ENCODE data around the gene SAMD9L.

SAMD9L gene

GRCh38 chr7:93148144-93148543 lies at the start of gene SAMD9L:
SAMD9L (minus strand) TSS chr7:93148385; CDS start chr7:93135971, 12,414 bp downstream.
- peak; percentile 69 for DNase-seq

GRCh38 chr7:93196336-93196735 lies 48.2 kb upstream of the SAMD9L start:
- DNase-seq = peak; percentile 61

- DNase-seq = no peak
Measured at GRCh38 chr7:93194386-93194785, 46.2 kb upstream of the SAMD9L start.

DNA sequence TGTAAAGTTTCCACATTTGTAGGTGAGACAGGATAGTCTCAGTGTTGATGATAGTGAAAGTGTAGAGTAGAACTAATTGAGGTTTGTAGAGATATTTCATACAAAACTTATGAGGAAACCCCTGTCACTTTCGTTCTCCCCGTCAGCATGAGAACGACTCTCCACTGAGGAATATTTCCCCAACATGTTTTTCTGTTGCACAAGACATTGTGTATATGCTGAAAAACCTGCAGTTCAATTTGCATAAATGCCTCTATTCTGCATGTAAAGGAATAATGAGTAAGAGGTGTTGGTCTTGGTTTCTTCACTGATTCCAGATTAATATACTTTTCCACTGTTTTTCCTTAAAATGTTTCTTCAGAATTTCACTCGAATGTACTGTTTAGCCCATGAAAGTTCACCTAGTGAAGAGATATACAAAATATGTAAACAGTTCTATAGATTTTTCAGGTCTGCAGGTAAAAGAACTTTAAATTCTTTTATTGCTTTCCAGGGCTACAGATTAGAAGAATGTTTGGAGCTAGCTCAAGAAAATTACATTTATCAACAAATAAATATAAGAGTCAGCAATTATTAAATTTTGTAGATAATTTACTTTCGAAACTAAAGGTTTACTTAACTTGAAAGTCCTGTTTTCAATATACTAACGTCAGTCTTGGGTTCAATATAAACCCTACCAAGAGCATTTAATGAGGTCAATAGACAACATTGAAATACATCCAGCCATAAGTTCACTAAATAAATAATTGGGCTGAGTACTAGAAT lies 40.9 kb upstream of the SAMD9L start:
- no peak for DNase-seq

DNA sequence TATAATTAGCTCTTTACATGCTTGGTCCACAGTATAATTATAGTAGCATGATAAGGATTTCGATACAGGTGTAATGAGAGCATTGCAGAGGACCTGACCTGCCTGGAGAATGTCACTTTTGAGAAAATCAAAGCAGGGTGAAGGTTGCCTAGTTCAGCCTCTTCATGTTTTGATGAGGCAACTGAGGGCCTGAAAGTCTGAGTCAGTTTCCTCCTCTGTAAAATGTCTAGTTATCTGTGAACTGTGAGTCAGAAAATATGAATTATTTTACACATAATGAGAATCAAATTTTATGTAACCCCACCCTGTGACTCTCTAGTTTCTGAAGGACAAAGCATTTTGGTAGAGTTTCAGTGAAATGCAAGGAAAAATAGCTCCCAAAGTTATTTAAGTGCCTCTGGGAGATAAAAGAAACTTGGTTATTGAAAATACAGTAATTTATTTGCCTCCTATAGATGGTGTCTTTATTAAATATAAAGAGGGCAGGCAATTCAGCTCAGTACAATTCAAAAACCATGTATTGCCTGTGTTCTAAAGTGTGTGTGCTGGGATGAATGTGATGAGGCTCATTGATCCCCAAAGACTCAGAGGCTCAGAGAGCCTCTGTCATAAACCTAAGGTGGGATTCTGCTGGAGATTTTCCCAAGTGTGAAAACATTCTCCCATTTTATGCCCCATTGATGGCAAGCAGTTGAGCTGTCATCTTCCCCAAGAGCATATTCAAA lies 37.3 kb upstream of the SAMD9L start:
- DNase-seq = no peak

DNA sequence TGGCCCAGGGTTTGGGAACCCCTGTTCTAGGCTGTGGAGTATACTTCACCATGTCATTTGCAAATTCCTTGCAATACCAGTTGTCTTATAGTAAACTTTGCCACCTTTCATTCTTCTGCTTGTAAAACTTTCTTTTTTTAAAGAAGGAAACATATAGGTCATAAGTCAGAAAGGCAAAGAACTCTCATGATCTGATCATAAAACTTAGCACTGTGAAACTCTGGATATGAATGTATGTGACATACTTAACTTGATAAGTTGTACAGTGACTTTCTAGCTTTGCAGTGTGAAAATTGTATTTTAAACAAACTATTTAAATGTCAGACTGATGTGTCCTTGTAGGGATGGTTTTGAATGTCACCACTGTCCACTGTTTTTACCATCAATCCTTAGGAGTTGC lies 31.0 kb upstream of the SAMD9L start:
- DNase-seq = no peak

DNA sequence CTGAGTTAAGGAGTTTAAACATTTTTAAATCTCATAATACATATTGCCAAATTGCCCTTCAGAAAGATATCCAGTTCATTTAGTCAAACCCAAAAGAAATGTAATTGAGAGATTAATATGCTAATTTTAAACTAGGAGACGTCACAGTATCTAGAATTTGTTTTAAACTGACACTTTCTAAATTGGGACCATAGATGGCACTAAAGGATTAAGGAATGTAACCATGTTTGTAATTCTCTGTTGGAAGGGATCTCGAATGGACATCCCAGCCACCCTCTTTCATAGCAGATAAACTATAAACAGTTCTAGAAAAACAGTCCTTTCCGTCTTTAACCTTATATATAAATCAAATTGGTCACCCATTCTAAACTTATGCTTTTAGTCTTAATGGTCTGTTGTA lies 30.0 kb upstream of the SAMD9L start:
- DNase-seq = no peak

DNA sequence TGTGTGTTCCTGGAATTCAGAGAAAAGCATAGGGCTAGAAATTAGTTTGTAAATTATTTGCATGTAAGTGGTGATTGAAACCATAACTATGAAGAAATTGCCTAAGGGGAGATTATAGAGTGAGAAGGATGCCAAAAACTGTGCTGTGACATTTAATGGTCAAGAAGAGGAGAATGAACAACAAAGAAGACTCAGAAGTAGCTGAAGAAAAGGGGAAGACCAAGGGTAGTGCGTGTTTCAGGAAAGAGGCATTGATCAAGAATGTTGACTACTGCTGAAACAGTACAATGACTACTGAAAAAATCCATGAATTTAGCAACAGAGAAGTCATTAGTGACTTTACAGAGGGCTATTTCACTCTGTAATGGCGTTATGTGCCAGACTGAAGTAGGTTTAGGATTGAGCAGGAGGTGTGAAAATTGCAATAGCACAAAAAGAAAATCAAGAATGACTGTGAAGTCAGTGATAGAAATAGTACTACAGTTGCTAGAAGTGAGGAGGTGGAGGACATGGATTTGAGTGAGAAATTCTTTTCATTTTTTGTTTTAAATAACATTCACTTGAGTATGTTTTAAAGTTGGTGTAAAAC lies 28.9 kb upstream of the SAMD9L start:
- DNase-seq = no peak

DNA sequence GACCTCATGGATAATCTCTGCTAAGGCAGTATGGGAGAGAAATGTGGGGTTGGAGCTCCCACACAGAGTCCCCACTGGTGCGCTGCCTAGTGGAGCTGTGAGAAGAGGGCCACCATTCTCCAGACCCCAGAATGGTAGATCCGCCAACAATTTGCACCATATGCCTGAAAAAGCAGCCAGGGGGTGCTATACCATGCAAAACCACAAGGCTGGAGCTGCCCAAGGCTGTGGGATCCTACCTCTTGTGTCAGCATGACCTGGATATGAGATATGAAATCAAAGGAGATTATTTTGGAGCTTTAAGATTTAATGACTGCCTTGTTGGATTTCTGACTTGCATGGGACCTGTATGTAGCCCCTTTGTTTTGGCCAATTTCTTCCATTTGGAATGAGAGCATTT lies 27.0 kb upstream of the SAMD9L start:
- DNase-seq = no peak

- no peak for DNase-seq
Measured at GRCh38 chr7:93172683-93173082, 24.5 kb upstream of the SAMD9L start.

- no peak for DNase-seq
Measured at GRCh38 chr7:93171606-93172226, 23.5 kb upstream of the SAMD9L start.

DNA sequence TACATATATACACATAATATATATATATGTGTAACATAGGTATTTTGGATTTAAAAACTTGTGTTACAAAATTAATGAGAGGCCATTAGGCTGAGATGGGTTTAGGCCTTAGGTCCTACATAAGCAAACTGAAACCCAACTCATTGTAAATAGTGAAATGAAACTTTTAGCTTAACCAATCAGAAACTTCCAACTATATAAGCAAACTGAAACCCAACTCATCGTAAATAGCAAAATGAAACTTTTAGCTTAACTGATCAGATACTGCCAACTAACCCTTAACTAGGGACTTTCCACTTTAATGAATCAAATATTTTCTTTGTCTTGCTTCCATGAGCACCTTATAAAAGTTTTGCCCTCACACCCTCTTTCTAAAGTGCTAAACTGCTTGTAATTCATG lies 17.3 kb upstream of the SAMD9L start:
- DNase-seq = peak; percentile 78

DNA sequence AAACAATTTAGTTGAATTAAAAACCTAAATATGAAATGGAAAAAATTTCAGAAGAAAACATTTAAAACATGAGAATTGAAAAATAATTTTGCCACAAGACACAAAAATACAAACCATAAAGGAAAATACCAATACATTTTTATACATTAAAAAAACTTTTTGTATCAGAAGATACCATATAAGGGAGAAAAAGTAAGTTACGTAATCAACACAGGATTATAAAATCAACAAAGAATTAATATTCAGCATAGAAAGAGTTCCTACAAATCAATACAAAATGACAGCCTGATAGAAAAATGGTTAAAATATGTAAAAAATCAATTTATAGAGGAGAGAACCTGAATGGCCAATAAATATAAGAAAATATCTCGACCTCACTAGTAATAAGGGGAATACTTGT lies 16.6 kb upstream of the SAMD9L start:
- no peak for DNase-seq

GRCh38 chr7:93161181-93161762 lies 13.1 kb upstream of the SAMD9L start:
- DNase-seq = no peak

DNA sequence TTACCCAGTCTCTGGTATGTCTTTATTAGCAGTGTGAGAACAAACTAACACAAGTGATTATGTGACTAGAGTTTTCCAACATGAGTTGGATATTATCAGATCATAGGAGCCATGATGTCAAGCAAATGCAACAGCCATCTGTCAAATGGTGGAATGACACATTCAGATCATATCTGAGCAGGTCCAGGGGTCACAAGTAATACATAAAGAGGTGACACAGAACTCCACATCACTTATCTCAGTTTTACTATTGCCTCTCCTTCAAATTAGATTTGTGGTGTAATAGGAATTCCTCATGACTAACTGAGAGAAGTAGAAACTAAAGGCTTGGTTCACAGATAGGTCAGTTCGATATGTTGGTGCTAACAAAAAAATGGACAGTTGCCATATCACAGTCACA lies 12.2 kb upstream of the SAMD9L start:
- no peak for DNase-seq

DNA sequence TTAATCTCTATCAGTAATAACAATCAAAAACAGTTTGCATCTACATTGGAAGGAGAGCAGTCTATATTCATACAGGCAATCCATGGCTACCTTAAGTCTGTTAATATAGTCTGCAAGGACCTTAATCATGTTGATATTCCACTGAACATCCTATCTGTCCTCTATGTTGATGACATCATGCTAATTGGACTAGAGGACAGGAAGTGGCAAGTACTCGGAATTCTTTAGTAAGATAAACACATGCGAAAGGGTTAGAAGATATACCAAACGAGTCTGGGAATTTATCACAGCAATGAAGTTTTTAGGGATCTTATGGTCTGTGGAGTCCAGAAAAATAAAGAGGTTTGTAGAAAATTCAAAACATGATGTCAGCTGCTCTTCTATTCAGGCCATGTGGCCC lies 11.3 kb upstream of the SAMD9L start:
- DNase-seq = no peak

DNA sequence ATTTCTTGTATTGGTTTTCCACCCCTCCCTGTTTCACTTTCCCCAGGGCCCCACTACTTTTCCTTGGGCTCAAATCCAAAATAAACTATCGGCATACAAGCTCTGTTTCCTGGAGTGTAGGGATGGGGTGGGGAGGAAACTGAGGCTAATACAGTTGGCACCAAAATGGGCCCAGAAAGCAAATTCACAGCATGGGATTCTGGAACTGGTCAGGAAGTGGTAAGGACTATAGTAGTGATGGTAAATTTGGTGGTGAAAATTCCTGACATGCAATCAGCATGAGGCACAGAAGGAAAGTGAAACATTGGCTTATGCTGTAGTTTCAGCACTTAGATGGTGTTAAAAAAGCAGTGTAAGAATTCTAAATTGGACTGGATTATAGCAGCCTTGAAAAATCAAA lies 8.7 kb upstream of the SAMD9L start:
- DNase-seq = no peak

DNA sequence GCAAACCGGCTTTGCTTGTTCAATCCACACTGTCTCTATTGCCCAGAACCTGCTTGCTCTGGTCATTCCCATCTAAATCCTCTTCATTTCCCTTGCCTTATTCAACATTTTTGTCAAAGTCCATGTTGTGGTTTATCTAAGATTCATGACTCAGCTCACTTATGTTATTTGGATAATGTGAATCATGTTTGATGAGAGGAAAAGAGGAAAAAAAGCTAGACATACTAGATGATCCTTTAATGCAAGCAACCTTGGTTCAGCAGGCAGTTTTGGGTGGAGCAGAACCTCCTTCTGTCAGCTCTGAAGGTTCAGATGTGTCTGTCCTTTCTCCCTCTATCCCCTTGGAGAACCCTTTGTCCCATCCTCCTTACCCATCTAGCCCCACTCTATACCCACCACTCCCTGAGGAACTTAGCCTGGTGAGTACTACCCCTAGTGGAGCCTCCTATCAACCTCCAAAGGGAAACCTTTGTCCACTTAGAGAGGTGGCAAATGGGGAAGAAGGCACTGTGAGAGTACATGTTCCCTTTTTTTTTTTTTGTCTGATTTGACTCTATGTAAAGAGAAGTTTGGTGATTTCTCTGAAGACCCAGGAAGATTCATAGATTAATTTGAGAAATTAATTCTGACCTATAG lies 2.1 kb upstream of the SAMD9L start:
- DNase-seq = peak; percentile 73

GRCh38 chr7:93148727-93149126 lies 542 bp upstream of the SAMD9L start:
- no peak for DNase-seq

- peak; percentile 31 for DNase-seq
Measured at GRCh38 chr7:93147363-93147762, 822 bp downstream of the SAMD9L start.

DNA sequence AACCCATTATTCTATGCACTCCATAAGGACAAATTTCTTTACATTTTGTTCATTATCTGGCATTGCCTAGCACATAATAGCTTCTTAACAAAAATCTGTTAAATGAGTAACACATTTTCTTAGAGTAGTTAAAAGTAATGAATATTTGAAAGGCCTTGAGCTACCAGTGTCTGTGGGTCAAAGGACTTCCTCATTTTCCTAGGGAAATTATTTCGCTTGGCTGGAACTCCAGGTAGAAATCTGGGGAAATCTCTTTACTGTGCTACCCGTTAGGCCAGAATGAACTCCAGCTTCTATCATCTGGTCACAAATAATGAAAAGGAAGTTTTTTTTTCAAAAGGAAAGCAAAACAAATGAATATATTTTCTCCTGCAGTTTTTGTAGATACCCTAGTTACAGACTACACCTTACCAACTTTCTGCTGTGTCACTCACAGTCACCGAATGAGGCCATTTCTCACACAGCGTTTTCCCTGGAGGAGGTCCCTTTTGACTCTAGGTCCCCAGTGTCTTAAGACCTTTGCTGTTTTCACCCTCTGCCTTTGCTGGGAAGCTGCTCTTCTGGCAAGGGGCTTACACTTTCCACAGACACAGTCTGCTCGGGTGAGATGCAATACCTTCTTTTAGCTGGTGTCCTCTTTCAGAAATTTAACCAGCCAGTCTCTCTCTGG lies 1.6 kb downstream of the SAMD9L start:
- no peak for DNase-seq

GRCh38 chr7:93146036-93146435 lies 2.1 kb downstream of the SAMD9L start:
- no peak for DNase-seq

All from MV-4-11 (cell line).